Activated naive CD8-positive, alpha-beta T cell treated with anti-CD3 and anti-CD28 coated beads, Interleukin-2, amount 10 ng/mL, durations not matched to agents 7 days and 5 days (primary cell): ENCODE results near the gene KCNA2. TPM values are rescaled to one million over a fixed set of nuclear protein-coding genes. Genes with fewer than 3 reads are reported as not detected.

Source experiments
- ATAC-seq: fragments of 150-1000 bp; cut with Tn5 transposase; one replicate; pipeline ENCODE4 v1.10.0; 2021; ENCODE audit warnings: low read depth, moderate library complexity
- POLR2A ChIA-PET: fragments of 350-600 bp; sonication (Branson Sonifier 250); formaldehyde crosslinking; loops from one replicate; lab custom pipeline; 2021; ENCODE audit warnings: antibody characterized with exemption; lab: Charles Lee
- DNase-seq: peaks from one replicate; pipeline ENCODE4 v3.0.0; 2021
- H3K27ac Mint-ChIP-seq: one replicate; pipeline ENCODE4 v1.8.0; 2022; ENCODE audit warnings: mild to moderate bottlenecking, mixed read lengths
- H3K27me3 Mint-ChIP-seq: one replicate; pipeline ENCODE4 v1.8.0; 2022; ENCODE audit warnings: mild to moderate bottlenecking, moderate library complexity, mixed read lengths
- H3K36me3 Mint-ChIP-seq: one replicate; pipeline ENCODE4 v1.8.0; 2021; ENCODE audit warnings: mild to moderate bottlenecking, mixed read lengths
- H3K4me1 Mint-ChIP-seq: one replicate; pipeline ENCODE4 v1.8.0; 2021; ENCODE audit warnings: mixed read lengths
- H3K4me3 Mint-ChIP-seq: one replicate; pipeline ENCODE4 v1.8.0; 2022; ENCODE audit warnings: mild to moderate bottlenecking, moderate library complexity, mixed read lengths
- H3K9me3 Mint-ChIP-seq: one replicate; pipeline ENCODE4 v1.8.0; 2021; ENCODE audit warnings: mixed read lengths
- total RNA-seq, 2 experiments: library from RNA; stranded (reverse); gene quantifications; one replicate each; pipeline ENCODE4 v1.2.3, GENCODE V29; 2021

Gene KCNA2
- total RNA-seq, 2 experiments from 2014 or later = 1.1 to 1.6 TPM

DNA sequence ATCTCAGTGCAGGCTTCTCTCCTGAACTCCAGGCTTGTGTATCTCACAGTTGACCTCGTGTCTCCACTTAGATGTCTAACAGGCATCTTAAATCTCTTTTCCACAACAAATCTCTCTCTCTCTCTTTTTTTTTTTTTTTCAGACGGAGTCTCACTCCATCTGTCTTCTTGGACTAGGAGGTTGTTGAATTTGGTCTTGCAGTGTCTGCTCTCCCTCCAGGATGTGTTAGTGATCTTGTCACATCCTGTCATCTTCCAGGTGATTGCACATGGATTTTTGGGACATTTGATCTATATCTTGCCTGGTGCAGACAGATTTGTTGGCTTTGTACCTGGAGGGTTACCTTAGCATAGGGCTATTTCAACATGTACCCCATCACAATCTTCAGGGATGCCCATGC lies 60.7 kb downstream of the KCNA2 start:
- no peak for ATAC-seq
- no peak overlapping the region for H3K4me3 Mint-ChIP-seq
- H3K27ac Mint-ChIP-seq = no peak overlapping the region
- H3K27me3 Mint-ChIP-seq = peaks cover 13% of the 10 kb centered on the region
- POLR2A ChIA-PET = no interaction called here
- H3K4me1 Mint-ChIP-seq = no peaks in the 10 kb centered on the region
- H3K36me3 Mint-ChIP-seq = no peaks in the 10 kb centered on the region
- no peaks in the 10 kb centered on the region for H3K9me3 Mint-ChIP-seq
- no peak for DNase-seq

DNA sequence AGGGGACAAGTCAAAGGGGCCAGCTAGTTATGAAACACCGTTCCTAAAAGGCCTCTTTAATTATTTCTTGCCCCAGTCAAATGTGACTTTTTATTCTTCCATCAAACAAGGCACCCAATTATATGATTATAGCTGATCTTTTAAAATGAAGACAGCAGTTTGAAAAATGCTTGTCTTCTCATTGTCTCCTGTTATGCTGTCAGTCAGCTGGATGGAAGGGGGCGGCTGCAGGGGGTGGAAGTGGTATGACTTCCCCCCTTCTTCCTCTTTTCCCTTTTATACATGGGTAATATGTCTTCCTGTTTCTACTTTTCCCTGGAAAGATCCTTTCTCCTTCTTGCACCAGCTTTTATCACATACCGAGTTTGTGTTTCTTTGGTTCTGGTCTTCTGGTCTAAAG lies 61.4 kb downstream of the KCNA2 start:
- ATAC-seq (no peak), DNase-seq (no peak)
- Mint-ChIP-seq H3K4me1 (no peaks in the 10 kb centered on the region), H3K4me3 (no peak overlapping the region), H3K36me3 (no peaks in the 10 kb centered on the region), H3K9me3 (no peaks in the 10 kb centered on the region), H3K27me3 (peaks cover 13% of the 10 kb centered on the region), H3K27ac (no peak overlapping the region)
- POLR2A ChIA-PET = no interaction called here

Other genes with a start within 250 kb of the KCNA2 start
- gene SLC16A4, start 215.3 kb downstream of the KCNA2 start, total RNA-seq = under 1 TPM; 0.23 to 0.33 TPM
- 100 to 1,000 TPM; 115 TPM for gene LAMTOR5, start 198.7 kb downstream of the KCNA2 start, total RNA-seq
- gene PROK1, start 155.2 kb downstream of the KCNA2 start, total RNA-seq = not detected
- gene KCNA10, start 87.2 kb downstream of the KCNA2 start, total RNA-seq = not detected
- gene KCNA3, start 68.6 kb upstream of the KCNA2 start, total RNA-seq = 10 to 100 TPM; 68.4 to 74.0 TPM